Measurements from ENCODE around the gene PTPN4.

DNA sequence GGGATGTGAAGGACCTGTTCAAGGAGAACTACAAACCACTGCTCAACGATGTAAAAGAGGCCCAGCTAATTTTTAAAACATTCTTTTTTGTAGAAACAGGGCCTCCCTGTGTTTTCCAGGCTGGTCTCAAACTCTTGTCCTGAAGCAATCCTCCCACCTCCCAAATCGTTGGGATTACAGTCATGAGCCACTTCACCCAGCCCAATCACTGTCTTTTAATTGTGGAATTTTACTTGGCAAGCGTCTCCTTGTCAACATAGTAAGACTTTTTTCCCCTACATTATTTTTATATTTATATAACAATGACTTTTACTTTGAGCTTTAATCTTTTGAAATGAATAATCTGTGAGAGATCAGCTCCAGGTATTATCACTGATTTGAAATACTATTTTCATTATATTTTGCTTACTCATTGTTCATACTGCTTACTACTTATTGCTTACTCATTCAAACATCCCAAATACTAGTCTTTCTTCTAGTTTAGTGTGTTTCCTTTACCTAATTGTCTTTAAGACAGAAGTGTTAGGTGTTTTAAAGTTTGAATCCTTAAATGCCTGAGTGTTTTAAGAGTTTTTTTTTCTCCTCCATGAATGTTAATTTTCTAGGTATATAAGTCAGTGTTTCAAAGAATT, 48.9 kb downstream of the PTPN4 start:
- TF ChIP-seq, protein P1, sequence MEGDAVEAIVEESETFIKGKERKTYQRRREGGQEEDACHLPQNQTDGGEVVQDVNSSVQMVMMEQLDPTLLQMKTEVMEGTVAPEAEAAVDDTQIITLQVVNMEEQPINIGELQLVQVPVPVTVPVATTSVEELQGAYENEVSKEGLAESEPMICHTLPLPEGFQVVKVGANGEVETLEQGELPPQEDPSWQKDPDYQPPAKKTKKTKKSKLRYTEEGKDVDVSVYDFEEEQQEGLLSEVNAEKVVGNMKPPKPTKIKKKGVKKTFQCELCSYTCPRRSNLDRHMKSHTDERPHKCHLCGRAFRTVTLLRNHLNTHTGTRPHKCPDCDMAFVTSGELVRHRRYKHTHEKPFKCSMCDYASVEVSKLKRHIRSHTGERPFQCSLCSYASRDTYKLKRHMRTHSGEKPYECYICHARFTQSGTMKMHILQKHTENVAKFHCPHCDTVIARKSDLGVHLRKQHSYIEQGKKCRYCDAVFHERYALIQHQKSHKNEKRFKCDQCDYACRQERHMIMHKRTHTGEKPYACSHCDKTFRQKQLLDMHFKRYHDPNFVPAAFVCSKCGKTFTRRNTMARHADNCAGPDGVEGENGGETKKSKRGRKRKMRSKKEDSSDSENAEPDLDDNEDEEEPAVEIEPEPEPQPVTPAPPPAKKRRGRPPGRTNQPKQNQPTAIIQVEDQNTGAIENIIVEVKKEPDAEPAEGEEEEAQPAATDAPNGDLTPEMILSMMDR (conservative IDR thresholded peaks at IDR 0.05) = no peak
- no peak for TF ChIP-seq EZH2 (IDR thresholded peaks at IDR 0.05; ENCODE audit: low read depth)

All from PC-9 (cell line).